ENCODE measurements around the gene KLHL35.

- TF ChIP-seq TAF1 (IDR thresholded peaks at IDR 0.05; ENCODE audit: low read depth, low read length) (no peak), POLR2A (IDR thresholded peaks at IDR 0.05; ENCODE audit: low read depth, low read length) (no peak), PAX5 (IDR thresholded peaks at IDR 0.05; ENCODE audit: insufficient read depth, low read length, severe bottlenecking) (no peak)
Observed at GRCh38 chr11:75472081-75472732, 39.2 kb upstream of the KLHL35 start.
